ENCODE measurements around the gene TCEAL4.
"Not testable (repeated sequence)": the region's sequence is repeated elsewhere in the genome, so short reads cannot be mapped to it uniquely, and the experiment has no call there.

TCEAL4 gene
- total RNA-seq, result 6.3 to 12.4 reads per million in 2 donors

DNA sequence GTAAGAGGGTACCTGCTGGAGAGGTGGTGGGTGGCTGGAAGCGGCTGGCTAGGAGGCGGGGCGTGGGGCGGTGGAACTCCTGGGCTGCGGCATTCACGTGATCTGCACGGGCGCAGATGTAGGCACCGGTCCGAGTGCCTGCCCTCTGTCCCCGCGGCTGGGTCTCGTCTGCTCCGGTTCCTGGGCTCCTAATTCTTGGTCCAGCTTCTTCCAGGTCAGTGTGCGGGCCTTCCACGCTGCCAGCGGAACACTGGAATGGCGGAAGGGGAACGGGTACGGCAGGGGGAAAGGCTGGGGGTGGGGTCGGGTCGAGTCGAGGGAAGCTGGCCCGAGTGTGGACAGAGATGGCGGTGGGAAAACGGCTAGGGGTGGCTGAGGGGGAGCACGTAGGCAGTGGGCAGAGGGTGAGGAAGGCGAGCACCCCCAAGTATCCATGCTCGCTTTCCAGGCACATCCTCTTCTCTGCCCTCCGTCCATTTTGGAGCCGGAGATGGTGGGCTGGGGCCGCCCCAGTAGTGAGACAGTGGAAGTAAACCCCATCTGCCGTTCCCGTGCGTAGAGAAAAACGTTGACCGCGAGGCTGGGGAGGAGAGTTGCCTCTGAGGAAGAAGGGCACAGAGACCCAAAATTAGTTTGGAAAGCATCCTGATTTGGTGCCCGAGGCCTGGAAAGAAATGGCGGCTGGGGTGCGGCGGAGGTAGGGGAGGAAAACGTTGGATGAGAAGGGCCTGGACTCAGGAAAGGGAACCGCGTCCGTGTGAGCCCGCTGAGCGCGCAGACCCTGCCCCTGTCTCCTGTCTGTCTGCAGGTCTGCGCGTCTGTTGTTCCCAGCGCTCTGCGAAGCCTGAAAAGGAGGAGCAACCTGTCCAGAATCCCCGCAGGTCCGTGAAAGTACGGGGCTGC, at the start of gene TCEAL4:
Gene TCEAL4, plus strand, starts transcription at position 105 of the 903 bp plus-strand sequence. CDS start 1,161 bp downstream, outside the sequence.
- DNase-seq, result peak; percentile 15

GRCh38 chrX:103536071-103536470, 49.2 kb upstream of the TCEAL4 start:
- DNase-seq, result no peak

DNA sequence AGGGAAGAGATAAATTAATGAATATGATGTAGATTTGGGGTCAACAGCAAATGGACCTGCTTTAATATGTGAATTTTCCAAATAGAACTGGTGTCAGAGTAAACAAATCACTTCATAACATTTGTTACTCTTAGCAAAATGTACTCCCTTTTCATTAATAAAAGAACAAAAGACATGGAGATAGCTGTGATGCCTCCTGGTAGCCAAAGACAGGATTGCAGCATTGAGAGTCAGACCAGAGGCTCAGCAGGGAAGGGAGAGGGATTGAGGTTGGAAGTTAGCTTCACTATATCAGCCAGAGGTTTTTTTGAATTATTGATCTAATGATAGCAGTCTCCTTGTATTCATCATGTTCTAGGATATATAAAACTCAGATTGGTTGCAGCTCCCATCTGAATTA, 48.6 kb upstream of the TCEAL4 start:
- DNase-seq, result no peak

GRCh38 chrX:103537871-103538387, 47.4 kb upstream of the TCEAL4 start:
- no peak for DNase-seq

DNA sequence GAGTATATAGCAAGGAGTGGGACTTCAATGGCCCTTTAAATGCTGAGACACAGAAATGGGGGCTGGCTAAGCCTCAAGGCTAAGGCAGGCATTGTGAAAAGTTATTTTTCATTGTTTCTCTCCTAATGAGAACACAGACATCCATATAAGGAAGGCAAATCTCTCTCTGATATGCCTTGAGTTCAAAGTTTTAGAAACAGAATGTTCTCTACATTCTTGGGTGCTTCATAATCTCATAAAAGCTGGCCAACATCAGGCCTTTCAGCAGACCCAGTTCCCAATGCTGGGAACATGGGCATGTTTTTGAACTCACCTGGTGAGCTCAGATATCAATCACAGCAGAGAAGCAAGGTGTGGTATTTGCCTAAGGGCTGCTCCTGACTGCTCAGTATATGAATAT, 46.6 kb upstream of the TCEAL4 start:
- no peak for DNase-seq

DNA sequence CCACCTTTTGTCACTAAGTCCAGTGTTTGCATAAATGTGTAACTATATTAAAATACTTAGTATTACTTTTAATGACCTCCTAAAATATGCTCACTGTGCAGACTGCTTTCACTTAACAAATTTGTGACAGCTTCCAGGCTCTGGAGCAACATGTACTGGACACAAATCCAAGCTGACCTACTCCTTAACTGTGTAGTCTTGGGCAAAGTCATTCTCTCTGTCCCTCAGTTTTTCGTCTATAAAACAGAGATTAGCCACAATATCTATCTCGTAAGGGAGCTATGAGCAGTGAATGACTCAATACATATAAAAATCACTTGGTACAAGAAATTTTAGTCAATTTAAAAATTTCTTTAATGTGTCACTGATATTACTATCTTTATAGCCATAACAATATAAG, 45.6 kb upstream of the TCEAL4 start:
- DNase-seq, result no peak

DNA sequence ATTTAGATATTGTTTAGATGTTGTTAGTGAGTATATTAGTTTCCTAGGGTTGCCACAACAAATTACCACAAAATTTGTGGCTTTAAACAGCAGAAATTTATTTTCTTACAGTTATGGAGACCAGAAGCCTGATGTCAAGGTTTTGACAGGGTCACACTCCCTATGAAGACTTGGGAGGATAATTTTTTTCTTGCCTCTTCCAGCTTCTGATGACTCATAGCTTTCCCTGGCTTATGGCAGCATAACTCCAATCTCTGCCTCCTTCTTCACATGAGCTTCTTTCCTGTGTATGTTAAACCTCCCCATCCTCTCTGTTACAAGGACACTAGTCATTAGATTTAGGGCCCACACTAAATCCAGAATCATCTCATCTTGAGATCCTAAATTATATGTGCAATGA, 45.2 kb upstream of the TCEAL4 start:
- DNase-seq, result no peak

DNA sequence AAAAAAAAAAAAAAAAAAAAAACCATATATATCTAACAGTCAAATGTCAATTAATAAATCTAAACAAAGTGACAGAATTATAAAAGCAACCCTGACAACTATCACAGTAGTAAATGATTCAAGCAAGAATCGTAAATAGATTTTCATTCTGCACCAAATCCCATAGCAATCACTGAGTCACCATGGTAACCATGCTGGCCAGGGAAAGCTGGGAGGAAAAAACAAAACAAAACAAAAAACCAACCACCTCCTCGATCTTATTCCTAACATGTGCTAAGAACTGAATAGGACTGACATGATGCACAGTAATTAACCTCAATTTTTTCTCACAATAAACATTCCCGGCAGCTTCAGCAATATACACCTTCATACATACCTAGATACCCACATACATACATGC, 35.4 kb upstream of the TCEAL4 start:
- DNase-seq, result no peak

GRCh38 chrX:103550415-103551051, 34.8 kb upstream of the TCEAL4 start:
- no peak for DNase-seq

GRCh38 chrX:103552236-103552635, 33.1 kb upstream of the TCEAL4 start:
- no peak for DNase-seq

GRCh38 chrX:103554687-103555424, 30.5 kb upstream of the TCEAL4 start:
- peak; percentile 42 for DNase-seq

- DNase-seq, result no peak
Measured at GRCh38 chrX:103556963-103557612, 28.2 kb upstream of the TCEAL4 start.

- DNase-seq, result no peak
Measured at GRCh38 chrX:103560256-103560655, 25.1 kb upstream of the TCEAL4 start.

DNA sequence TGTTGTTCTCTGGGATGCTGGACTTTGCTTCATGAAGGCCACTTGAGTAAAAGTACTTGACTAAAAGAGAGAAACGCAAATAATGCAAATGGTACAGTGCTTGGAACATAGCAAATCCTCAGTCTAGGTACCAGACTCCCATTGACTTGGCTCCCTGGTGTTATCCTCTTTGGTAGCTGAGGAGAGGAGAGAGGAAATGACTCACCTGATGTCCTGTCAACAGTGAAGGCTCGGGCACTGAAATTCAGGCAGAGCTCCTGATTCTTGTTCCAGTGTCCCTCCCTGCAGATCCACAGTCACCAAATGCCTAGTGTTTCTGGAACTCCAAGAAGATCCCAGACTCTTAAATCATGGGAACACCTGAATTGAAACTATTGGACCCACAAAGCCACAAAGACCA, 22.5 kb upstream of the TCEAL4 start:
- no peak for DNase-seq

GRCh38 chrX:103565197-103565596, 20.1 kb upstream of the TCEAL4 start:
- no peak for DNase-seq

GRCh38 chrX:103565752-103566151, 19.6 kb upstream of the TCEAL4 start:
- no peak for DNase-seq

DNA sequence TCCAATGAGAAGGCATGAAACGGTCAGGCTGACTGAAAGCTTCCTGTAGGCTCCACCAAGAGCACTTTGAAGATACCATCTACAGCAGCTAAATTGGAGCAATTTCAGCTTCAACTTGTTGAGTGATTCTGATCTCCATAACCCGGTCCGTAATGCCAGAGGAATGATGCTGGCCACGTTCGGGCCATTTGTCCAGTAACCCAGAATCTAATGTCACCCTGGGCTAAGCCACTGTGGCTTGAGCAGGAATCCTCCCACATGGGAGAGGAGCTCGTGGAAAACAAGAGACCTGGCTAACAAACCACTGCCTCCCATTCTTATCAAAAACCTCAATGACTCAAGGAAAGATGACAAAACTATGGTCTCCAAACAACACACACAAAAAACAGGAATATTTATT, 14.2 kb upstream of the TCEAL4 start:
- no peak for DNase-seq

- DNase-seq, result no peak
Measured at GRCh38 chrX:103571726-103572125, 13.6 kb upstream of the TCEAL4 start.

DNA sequence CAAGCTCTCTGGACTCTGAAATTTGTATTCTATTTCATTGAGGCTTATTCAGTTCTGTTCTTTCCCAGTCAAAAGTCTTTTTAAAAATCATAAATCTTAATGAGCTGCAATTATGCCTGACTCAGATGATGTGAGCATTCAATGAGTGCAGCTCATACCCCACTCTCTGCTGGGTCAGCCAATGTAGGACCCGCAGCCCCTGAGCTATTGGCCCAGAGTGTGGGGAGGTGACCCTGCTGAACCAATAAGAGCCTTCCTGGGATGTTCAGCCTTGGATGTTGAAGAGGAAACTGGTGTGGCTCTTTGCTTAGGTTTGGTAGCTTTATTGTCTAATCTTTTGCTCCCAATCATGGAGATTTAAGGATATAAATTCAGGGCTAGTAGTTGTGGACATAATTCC, 12.1 kb upstream of the TCEAL4 start:
- no peak for DNase-seq

DNA sequence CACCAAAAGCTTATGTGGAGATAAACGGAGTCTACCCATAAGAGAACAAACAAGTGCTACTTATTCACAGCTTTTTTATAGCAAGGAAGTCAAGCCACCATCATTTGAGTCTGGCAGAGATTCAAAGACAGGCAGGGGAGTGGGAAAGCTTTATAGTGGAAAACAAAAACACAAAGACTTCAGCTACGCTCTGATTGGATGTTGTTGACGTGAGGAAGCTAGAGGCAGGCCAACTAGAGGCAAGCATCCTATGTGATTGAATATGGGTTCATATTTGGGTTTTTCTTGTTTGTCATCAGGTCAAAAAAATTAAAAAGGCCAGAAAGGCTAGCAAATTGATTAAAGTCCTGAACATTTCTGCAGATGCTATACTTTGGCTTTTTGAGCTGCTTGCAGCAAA, 719 bp upstream of the TCEAL4 start:
- DNase-seq, result no peak

GRCh38 chrX:103586314-103586646, 965 bp downstream of the TCEAL4 start:
- DNase-seq, result no peak

DNA sequence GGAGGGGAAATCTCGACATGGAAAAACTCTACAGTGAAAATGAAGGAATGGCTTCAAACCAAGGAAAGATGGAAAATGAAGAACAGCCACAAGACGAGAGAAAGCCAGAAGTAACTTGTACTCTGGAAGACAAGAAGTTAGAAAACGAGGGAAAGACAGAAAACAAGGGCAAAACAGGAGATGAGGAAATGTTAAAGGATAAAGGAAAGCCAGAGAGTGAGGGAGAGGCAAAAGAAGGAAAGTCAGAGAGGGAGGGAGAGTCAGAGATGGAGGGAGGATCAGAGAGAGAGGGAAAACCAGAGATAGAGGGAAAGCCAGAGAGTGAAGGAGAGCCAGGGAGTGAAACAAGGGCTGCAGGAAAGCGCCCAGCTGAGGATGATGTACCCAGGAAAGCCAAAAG, 1.3 kb downstream of the TCEAL4 start:
- no peak for DNase-seq

GRCh38 chrX:103592295-103592694, 7.0 kb downstream of the TCEAL4 start:
- not testable (repeated sequence) for DNase-seq

Data from T-helper 9 cell (primary cell).